ENCODE data around the gene JAZF1. TPM values are rescaled to one million over a fixed set of nuclear protein-coding genes. Genes with fewer than 3 reads are reported as not detected.

Gene JAZF1
- total and polyA plus RNA-seq, 9 of the 15 experiments (the other 6 are each of a cell fraction or from before 2014, with no cell fraction given): 0.04 to 0.64 (median 0.11) TPM; not detected in 3

- Histone ChIP-seq H3K36me3 (ENCODE audit: control insufficient read depth, insufficient read depth, low read length) (no peaks in the 10 kb centered on the region), H2AFZ (ENCODE audit: low read depth, low read length) (no peak overlapping the region), H3K27ac (ENCODE audit: extremely low read depth, low read depth, low read length) (no peak overlapping the region), H3K9me3 (replicated peaks; ENCODE audit: control insufficient read depth, insufficient read depth, low read depth, low read length) (no peaks in the 10 kb centered on the region), H3K4me3 (no peak overlapping the region), H4K20me1 (replicated peaks; ENCODE audit: control insufficient read depth, insufficient read depth, low read length) (no peaks in the 10 kb centered on the region), H3K4me1 (replicated peaks in 1 of 2; ENCODE audit: control insufficient read depth in 2 of 2, insufficient read depth in 2 of 2, low read length in 2 of 2) (no peaks in the 10 kb centered on the region), H3K9ac (ENCODE audit: insufficient read depth in 1 of 2, low read depth in 2 of 2, low read length in 2 of 2) (no peak overlapping the region), H3K79me2 (ENCODE audit: control insufficient read depth, insufficient read depth, low read length) (no peaks in the 10 kb centered on the region), H3K9me1 (ENCODE audit: control insufficient read depth, insufficient read depth, low read length) (no peaks in the 10 kb centered on the region), H3K27me3 (ENCODE audit: control insufficient read depth in 2 of 2, insufficient read depth in 2 of 2, low read length in 2 of 2) (peaks cover 4 to 10% of the 10 kb centered on the region in 2 experiments; a peak in 3 of 5 replicates), H3K4me2 (ENCODE audit: insufficient read depth, low read length) (no peak overlapping the region)
- intact Hi-C loops (cut with micrococcal nuclease): no loop called here
- no TSS peak for BruUV-seq (replicated peaks)
- in situ Hi-C loops (cut with MboI): no loop called here
- ChIA-PET CTCF (ENCODE audit: low intra/inter-chr PET ratio) (interaction anchor here (1.0 kb wide), 1 partner anchor 130 kb away, joined by 6 read pairs; no protein-coding TSS in a partner anchor), POLR2A (no interaction called here)
- WGBS (ENCODE audit: insufficient coverage, low coverage, missing lambda C conversion rate): 5% methylated on average over 1 of the region's 1 CpG
- TF ChIP-seq RFX5 (IDR thresholded peaks at IDR 0.05; ENCODE audit: low read depth, low read length) (no peak), REST (IDR thresholded peaks at IDR 0.05; ENCODE audit: borderline replicate concordance) (no peak), REST (CRISPR knock-in tag; IDR thresholded peaks at IDR 0.05; ENCODE audit: low read depth) (no peak), GATAD2B (IDR thresholded peaks at IDR 0.05; ENCODE audit: borderline replicate concordance) (no peak), ZBTB26 (CRISPR knock-in tag; IDR thresholded peaks at IDR 0.05) (no peak), TCF7 (IDR thresholded peaks at IDR 0.05; ENCODE audit: borderline replicate concordance) (no peak), ZNF561 (CRISPR knock-in tag; conservative IDR thresholded peaks at IDR 0.05) (no peak), BACH1 (tag; IDR thresholded peaks at IDR 0.05) (no peak), ZKSCAN1 (IDR thresholded peaks at IDR 0.05; ENCODE audit: low read depth, low read length) (no peak), STAT6 (CRISPR knock-in tag; IDR thresholded peaks at IDR 0.05) (no peak), MEF2D (tag; conservative IDR thresholded peaks at IDR 0.05; ENCODE audit: low read depth) (no peak)
- ATAC-seq (no peak), DNase-seq (ENCODE audit: extremely low read depth in 1 of 4, low spot score in 3 of 4) (no peak), FAIRE-seq (no peak)
Observed at GRCh38 chr7:27890205-27890849, 290.3 kb downstream of the JAZF1 start.

Data from K562 (cell line).